Fibroblast of lung (primary cell): ENCODE results near the gene ING3. TPM values are rescaled to one million over a fixed set of nuclear protein-coding genes. Genes with fewer than 3 reads are reported as not detected.

Source experiments
- DNase-seq, 2 donors: peaks; one replicate each; pipeline versions ENCODE4 v3.0.0 to v3.0.0-alpha.2; 2010; ENCODE audit warnings: low read depth in 2 of 2
- H2AFZ ChIP-seq: 2 replicates; pipeline ENCODE4 v1.5.1; 2012; ENCODE audit warnings: low read length, control low read depth, inconsistent platforms
- H3K27ac ChIP-seq: 2 replicates; pipeline ENCODE4 v1.5.1; 2011; ENCODE audit warnings: low read length, control low read depth; ENCODE audit not compliant: insufficient read depth
- H3K27me3 ChIP-seq: 2 replicates; pipeline ENCODE4 v1.5.1; 2011; ENCODE audit warnings: mild to moderate bottlenecking, low read length; ENCODE audit not compliant: control insufficient read depth, insufficient read depth
- H3K36me3 ChIP-seq: 2 replicates; pipeline ENCODE4 v1.5.1; 2011; ENCODE audit warnings: low read length; ENCODE audit not compliant: control insufficient read depth, insufficient read depth
- H3K4me1 ChIP-seq: 2 replicates; pipeline ENCODE4 v1.5.1; 2011; ENCODE audit warnings: low read length; ENCODE audit not compliant: control insufficient read depth, insufficient read depth; ENCODE audit errors: extremely low read depth
- H3K4me2 ChIP-seq: 2 replicates; pipeline ENCODE4 v1.5.1; 2011; ENCODE audit warnings: low read length, control low read depth; ENCODE audit not compliant: insufficient read depth; ENCODE audit errors: extremely low read depth
- H3K4me3 ChIP-seq, 4 experiments: fragments of 200-600 bp in 1 of 4; sonication (generic) in 1 of 4; replicated peaks in 1 of 4; 2 replicates each; pipeline ENCODE4 v1.5.1; 2011 to 2016; ENCODE audit warnings: low read length in 4 of 4, low read depth in 3 of 4, mild to moderate bottlenecking in 3 of 4, control low read depth in 2 of 4, inconsistent platforms in 1 of 4, mixed read lengths in 1 of 4; ENCODE audit not compliant: insufficient read depth in 1 of 4; ENCODE audit errors: control extremely low read depth in 1 of 4
- H3K79me2 ChIP-seq: 2 replicates; pipeline ENCODE4 v1.5.1; 2012; ENCODE audit warnings: mild to moderate bottlenecking, low read length, inconsistent platforms; ENCODE audit not compliant: control insufficient read depth, insufficient read depth
- H3K9ac ChIP-seq: 2 replicates; pipeline ENCODE4 v1.5.1; 2011; ENCODE audit warnings: mild to moderate bottlenecking, low read length, control low read depth; ENCODE audit not compliant: insufficient read depth
- H3K9me3 ChIP-seq: 2 replicates; pipeline ENCODE4 v1.5.1; 2012; ENCODE audit warnings: low read depth, low read length; ENCODE audit not compliant: control insufficient read depth, insufficient read depth
- H4K20me1 ChIP-seq: 2 replicates; pipeline ENCODE4 v1.5.1; 2011; ENCODE audit warnings: low read length; ENCODE audit not compliant: control insufficient read depth, insufficient read depth; ENCODE audit errors: extremely low read depth
- EZH2 ChIP-seq: IDR thresholded peaks from 2 replicates; pipeline ENCODE4 v1.5.1; 2012; ENCODE audit warnings: low read length, control low read depth, mild to moderate bottlenecking; ENCODE audit errors: missing control alignments
- polyA plus RNA-seq, 2 donors: library from polyadenylated mRNA; depleted of rRNA in 1 of 2; stranded (reverse) in 1 of 2; unstranded in 1 of 2; fragments of >200 nt; gene quantifications; 2 replicates each; pipeline ENCODE4 v1.2.1, GENCODE V29; 2011 to 2012; ENCODE audit warnings: missing spikeins in 1 of 2
- total RNA-seq: library from RNA; depleted of rRNA; stranded (reverse); fragments of >200 nt; gene quantifications from 2 replicates; pipeline ENCODE4 v1.2.1, GENCODE V29; 2014
- TF ChIP-seq, protein P1 (sequence below), 2 donors: IDR thresholded peaks in 1 of 2; conservative IDR thresholded peaks in 1 of 2; 1 replicate in 1 of 2; 2 replicates in 1 of 2; pipeline ENCODE4 v1.5.1; 2011 to 2012; ENCODE audit warnings: low read length in 2 of 2, control low read depth in 1 of 2, inconsistent platforms in 1 of 2, low read depth in 1 of 2, mild to moderate bottlenecking in 1 of 2

ING3 gene
- total and polyA plus RNA-seq, 2 donors (not counting 1 experiment from before 2014, with no cell fraction given), result 16.6 to 17.5 TPM

GRCh38 chr7:120990468-120991118 is 40.0 kb downstream of the ING3 start:
- TF ChIP-seq, protein P1, sequence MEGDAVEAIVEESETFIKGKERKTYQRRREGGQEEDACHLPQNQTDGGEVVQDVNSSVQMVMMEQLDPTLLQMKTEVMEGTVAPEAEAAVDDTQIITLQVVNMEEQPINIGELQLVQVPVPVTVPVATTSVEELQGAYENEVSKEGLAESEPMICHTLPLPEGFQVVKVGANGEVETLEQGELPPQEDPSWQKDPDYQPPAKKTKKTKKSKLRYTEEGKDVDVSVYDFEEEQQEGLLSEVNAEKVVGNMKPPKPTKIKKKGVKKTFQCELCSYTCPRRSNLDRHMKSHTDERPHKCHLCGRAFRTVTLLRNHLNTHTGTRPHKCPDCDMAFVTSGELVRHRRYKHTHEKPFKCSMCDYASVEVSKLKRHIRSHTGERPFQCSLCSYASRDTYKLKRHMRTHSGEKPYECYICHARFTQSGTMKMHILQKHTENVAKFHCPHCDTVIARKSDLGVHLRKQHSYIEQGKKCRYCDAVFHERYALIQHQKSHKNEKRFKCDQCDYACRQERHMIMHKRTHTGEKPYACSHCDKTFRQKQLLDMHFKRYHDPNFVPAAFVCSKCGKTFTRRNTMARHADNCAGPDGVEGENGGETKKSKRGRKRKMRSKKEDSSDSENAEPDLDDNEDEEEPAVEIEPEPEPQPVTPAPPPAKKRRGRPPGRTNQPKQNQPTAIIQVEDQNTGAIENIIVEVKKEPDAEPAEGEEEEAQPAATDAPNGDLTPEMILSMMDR (conservative IDR thresholded peaks at IDR 0.05 in 1 of 2, IDR thresholded peaks at IDR 0.05 in 1 of 2; ENCODE audit: low read depth in 1 of 2, low read length in 2 of 2), result no peak
- no peak for TF ChIP-seq EZH2
- Histone ChIP-seq H3K4me1 (peaks cover 8% of the 10 kb centered on the region), H3K4me3 (peak overlapping the region; percentile 74 to 98 (median 90)), H3K36me3 (no peaks in the 10 kb centered on the region), H3K9ac (peak overlapping the region; percentile 21), H3K27me3 (no peaks in the 10 kb centered on the region), H2AFZ (no peak overlapping the region), H3K4me2 (peak overlapping the region; percentile 79), H3K79me2 (peaks cover 62% of the 10 kb centered on the region), H3K9me3 (no peaks in the 10 kb centered on the region), H3K27ac (peak overlapping the region; percentile 99), H4K20me1 (no peaks in the 10 kb centered on the region)
- peak in 1 of 2 donors; percentile 56 for DNase-seq

DNA sequence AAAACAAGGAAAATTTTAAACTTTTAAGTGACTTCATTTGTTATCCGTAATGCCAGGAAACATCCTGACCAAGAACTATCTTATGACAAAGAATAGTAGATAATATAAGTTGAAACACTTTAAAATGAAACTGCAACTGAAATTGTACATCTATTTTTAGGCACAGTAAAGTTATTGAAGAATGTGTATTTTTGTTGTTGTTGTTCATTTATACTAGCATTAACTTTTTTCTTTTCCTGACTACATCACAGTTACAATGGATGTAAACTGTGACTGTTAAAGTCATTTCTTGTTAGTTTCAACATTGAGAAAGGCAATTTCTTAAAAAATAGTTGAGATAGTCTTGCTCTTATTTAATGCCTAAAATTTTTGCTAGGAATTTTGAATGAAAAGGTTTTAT is 40.6 kb downstream of the ING3 start:
- peak overlapping the region; percentile 57 for H3K9ac ChIP-seq
- TF ChIP-seq EZH2, result no peak
- TF ChIP-seq, protein P1 (conservative IDR thresholded peaks at IDR 0.05 in 1 of 2, IDR thresholded peaks at IDR 0.05 in 1 of 2; ENCODE audit: low read depth in 1 of 2, low read length in 2 of 2), result no peak
- no peak for DNase-seq
- no peak overlapping the region for H2AFZ ChIP-seq
- H3K79me2 ChIP-seq, result peaks cover 68% of the 10 kb centered on the region
- H3K4me2 ChIP-seq, result peak overlapping the region; percentile 79
- H3K27ac ChIP-seq, result peak overlapping the region; percentile 99
- H3K27me3 ChIP-seq, result no peaks in the 10 kb centered on the region
- H4K20me1 ChIP-seq, result no peaks in the 10 kb centered on the region
- no peaks in the 10 kb centered on the region for H3K9me3 ChIP-seq
- H3K4me3 ChIP-seq, result peak overlapping the region; percentile 74 to 98 (median 90)
- H3K4me1 ChIP-seq, result peaks cover 9% of the 10 kb centered on the region
- no peaks in the 10 kb centered on the region for H3K36me3 ChIP-seq

GRCh38 chr7:120991581-120991980 is 41.0 kb downstream of the ING3 start:
- peaks cover 9% of the 10 kb centered on the region for H3K4me1 ChIP-seq
- peak overlapping the region; percentile 57 for H3K9ac ChIP-seq
- H4K20me1 ChIP-seq, result no peaks in the 10 kb centered on the region
- H3K4me2 ChIP-seq, result peak overlapping the region; percentile 79
- H3K36me3 ChIP-seq, result no peaks in the 10 kb centered on the region
- H3K79me2 ChIP-seq, result peaks cover 68% of the 10 kb centered on the region
- DNase-seq, result peak; percentile 81 to 84
- H3K27me3 ChIP-seq, result no peaks in the 10 kb centered on the region
- no peak overlapping the region for H2AFZ ChIP-seq
- no peaks in the 10 kb centered on the region for H3K9me3 ChIP-seq
- peak overlapping the region; percentile 99 for H3K27ac ChIP-seq
- H3K4me3 ChIP-seq, result peak overlapping the region; percentile 74 to 98 (median 90)
- TF ChIP-seq, protein P1 (conservative IDR thresholded peaks at IDR 0.05 in 1 of 2, IDR thresholded peaks at IDR 0.05 in 1 of 2; ENCODE audit: low read depth in 1 of 2, low read length in 2 of 2), result no peak
- TF ChIP-seq EZH2, result no peak
